ENCODE data around the gene ARMC5. TPM values are rescaled to one million over a fixed set of nuclear protein-coding genes. Genes with fewer than 3 reads are reported as not detected.
A peak's percentile ranks its signal among the peaks of the same experiment; 100 is the strongest.
"Not testable (repeated sequence)": the region's sequence is repeated elsewhere in the genome, so short reads cannot be mapped to it uniquely, and the experiment has no call there.

Gene ARMC5
- total and polyA plus RNA-seq, 10 of the 15 experiments (the other 5 are each of a cell fraction or from before 2014, with no cell fraction given): 0.06 to 13.2 (median 5.6) TPM

- 0% methylated on average over 3 of the region's 4 CpGs for WGBS (ENCODE audit: insufficient coverage, insufficient replicate concordance, low lambda C conversion rate, missing lambda C conversion rate)
- in situ Hi-C loops (cut with MboI): loop anchor here (25.0 kb wide), 1 partner anchor 452 kb away; the partner anchor contains the start of gene HSD3B7
- peak; percentile 81 for FAIRE-seq
- POLR2A ChIA-PET; H3K4me3 ChIP-seq; H3K27ac ChIP-seq (ENCODE audit: control insufficient read depth, insufficient read depth); H3K9ac ChIP-seq (ENCODE audit: control insufficient read depth, insufficient read depth, low read length); H3K27me3 ChIP-seq (replicated peaks in 1 of 2; ENCODE audit: control insufficient read depth in 2 of 2, insufficient read depth in 2 of 2, low read length in 1 of 2); H3K9me3 ChIP-seq (replicated peaks; ENCODE audit: control insufficient read depth, insufficient read depth, low read length); BruUV-seq (replicated peaks); H4K20me1 ChIP-seq (ENCODE audit: control insufficient read depth, insufficient read depth); H3K36me3 ChIP-seq (ENCODE audit: control insufficient read depth in 2 of 2, insufficient read depth in 2 of 2, low read length in 1 of 2); H2AFZ ChIP-seq (ENCODE audit: control insufficient read depth, low read depth, low read length); DNase-seq (ENCODE audit: low read depth, low spot score); H3K4me1 ChIP-seq (ENCODE audit: control insufficient read depth, insufficient read depth, low read length); H3K4me2 ChIP-seq (ENCODE audit: control insufficient read depth, insufficient read depth); intact Hi-C loops (cut with micrococcal nuclease; ENCODE audit: unreplicated experiment); H3K79me2 ChIP-seq (ENCODE audit: control insufficient read depth, insufficient read depth, low read length): not testable (repeated sequence)
- ChIA-PET SMC1A (ENCODE audit: uncharacterized antibody, unreplicated experiment) (interaction anchor here (0.9 to 5.5 kb wide), 7 partner anchors 9 to 295 kb away, joined by 3 to 31 read pairs (median 5); partner anchors contain the start of gene COX6A2), CTCF (interaction anchor here (1.0 to 5.7 kb wide), 5 partner anchors 8 to 297 kb away, joined by 3 to 45 read pairs (median 4); no protein-coding TSS in a partner anchor), RAD21 (ENCODE audit: unreplicated experiment) (interaction anchor here (0.9 to 1.9 kb wide), 5 partner anchors 10 to 94 kb away, joined by 3 to 5 read pairs (median 3); no protein-coding TSS in a partner anchor)
- TF ChIP-seq IKZF2 (IDR thresholded peaks at IDR 0.05) (0 out of 4 replicates have a peak, but pooled peaks of 1 of the 2 experiments have one; percentile 15), BHLHE40 (IDR thresholded peaks at IDR 0.05; ENCODE audit: borderline replicate concordance in 1 of 2, low read depth in 2 of 2, low read length in 1 of 2) (peak; percentile 54 to 68; a peak in 3 of 4 replicates), POU2F2 (IDR thresholded peaks at IDR 0.05; ENCODE audit: borderline replicate concordance, low read depth, low read length) (peak; percentile 81; the same call in 2 of the 3 replicates), RUNX3 (IDR thresholded peaks at IDR 0.05; ENCODE audit: low read length) (peak; percentile 72), NR2F1 (conservative IDR thresholded peaks at IDR 0.05) (peak; percentile 43; the same call in 1 of the 2 replicates)
- peak; percentile 27; the same call in 2 of the 3 replicates for ATAC-seq
Measured at GRCh38 chr16:31439023-31439422, 20.3 kb upstream of the ARMC5 start.

GRCh38 chr16:31439519-31439918, 19.8 kb upstream of the ARMC5 start:
- SMC1A ChIA-PET (ENCODE audit: uncharacterized antibody, unreplicated experiment): interaction anchor here (1.1 to 5.5 kb wide), 9 partner anchors 9 to 437 kb away, joined by 3 to 31 read pairs (median 4); partner anchors contain the start of gene COX6A2
- no peaks in the 10 kb centered on the region for H3K79me2 ChIP-seq (ENCODE audit: control insufficient read depth, insufficient read depth, low read length)
- DNase-seq (ENCODE audit: low read depth, low spot score) (no peak), ATAC-seq (no peak), FAIRE-seq (no peak)
- H3K36me3 ChIP-seq (ENCODE audit: control insufficient read depth in 2 of 2, insufficient read depth in 2 of 2, low read length in 1 of 2): no peaks in the 10 kb centered on the region
- BruUV-seq (replicated peaks): no TSS peak
- no peak overlapping the region for H3K9ac ChIP-seq (ENCODE audit: control insufficient read depth, insufficient read depth, low read length)
- no peaks in the 10 kb centered on the region for H3K27me3 ChIP-seq (replicated peaks in 1 of 2; ENCODE audit: control insufficient read depth in 2 of 2, insufficient read depth in 2 of 2, low read length in 1 of 2)
- in situ Hi-C loops (cut with MboI) (loop anchor here (25.0 kb wide), 1 partner anchor 452 kb away; the partner anchor contains the start of gene HSD3B7), intact Hi-C loops (cut with micrococcal nuclease; ENCODE audit: unreplicated experiment) (no loop called here)
- 46% methylated on average over 3 of the region's 3 CpGs for whole genome bisulfite sequencing (ENCODE audit: insufficient coverage, insufficient replicate concordance, low lambda C conversion rate, missing lambda C conversion rate)
- POLR2A ChIA-PET: no interaction called here
- H3K4me2 ChIP-seq (ENCODE audit: control insufficient read depth, insufficient read depth): no peak overlapping the region; the same call in 1 of the 2 replicates
- H3K4me1 ChIP-seq (ENCODE audit: control insufficient read depth, insufficient read depth, low read length): no peaks in the 10 kb centered on the region
- no peak overlapping the region for H2AFZ ChIP-seq (ENCODE audit: control insufficient read depth, low read depth, low read length)
- RAD21 ChIA-PET (ENCODE audit: unreplicated experiment): interaction anchor here (0.5 to 1.9 kb wide), 5 partner anchors 9 to 337 kb away, joined by 3 to 5 read pairs (median 4); no protein-coding TSS in a partner anchor
- H3K27ac ChIP-seq (ENCODE audit: control insufficient read depth, insufficient read depth): no peak overlapping the region
- no peaks in the 10 kb centered on the region for H3K9me3 ChIP-seq (replicated peaks; ENCODE audit: control insufficient read depth, insufficient read depth, low read length)
- no peaks in the 10 kb centered on the region for H4K20me1 ChIP-seq (ENCODE audit: control insufficient read depth, insufficient read depth)
- CTCF ChIA-PET: interaction anchor here (1.2 to 5.7 kb wide), 7 partner anchors 9 to 486 kb away, joined by 3 to 45 read pairs (median 5); no protein-coding TSS in a partner anchor
- no peak overlapping the region for H3K4me3 ChIP-seq
- TF ChIP-seq, protein P1, sequence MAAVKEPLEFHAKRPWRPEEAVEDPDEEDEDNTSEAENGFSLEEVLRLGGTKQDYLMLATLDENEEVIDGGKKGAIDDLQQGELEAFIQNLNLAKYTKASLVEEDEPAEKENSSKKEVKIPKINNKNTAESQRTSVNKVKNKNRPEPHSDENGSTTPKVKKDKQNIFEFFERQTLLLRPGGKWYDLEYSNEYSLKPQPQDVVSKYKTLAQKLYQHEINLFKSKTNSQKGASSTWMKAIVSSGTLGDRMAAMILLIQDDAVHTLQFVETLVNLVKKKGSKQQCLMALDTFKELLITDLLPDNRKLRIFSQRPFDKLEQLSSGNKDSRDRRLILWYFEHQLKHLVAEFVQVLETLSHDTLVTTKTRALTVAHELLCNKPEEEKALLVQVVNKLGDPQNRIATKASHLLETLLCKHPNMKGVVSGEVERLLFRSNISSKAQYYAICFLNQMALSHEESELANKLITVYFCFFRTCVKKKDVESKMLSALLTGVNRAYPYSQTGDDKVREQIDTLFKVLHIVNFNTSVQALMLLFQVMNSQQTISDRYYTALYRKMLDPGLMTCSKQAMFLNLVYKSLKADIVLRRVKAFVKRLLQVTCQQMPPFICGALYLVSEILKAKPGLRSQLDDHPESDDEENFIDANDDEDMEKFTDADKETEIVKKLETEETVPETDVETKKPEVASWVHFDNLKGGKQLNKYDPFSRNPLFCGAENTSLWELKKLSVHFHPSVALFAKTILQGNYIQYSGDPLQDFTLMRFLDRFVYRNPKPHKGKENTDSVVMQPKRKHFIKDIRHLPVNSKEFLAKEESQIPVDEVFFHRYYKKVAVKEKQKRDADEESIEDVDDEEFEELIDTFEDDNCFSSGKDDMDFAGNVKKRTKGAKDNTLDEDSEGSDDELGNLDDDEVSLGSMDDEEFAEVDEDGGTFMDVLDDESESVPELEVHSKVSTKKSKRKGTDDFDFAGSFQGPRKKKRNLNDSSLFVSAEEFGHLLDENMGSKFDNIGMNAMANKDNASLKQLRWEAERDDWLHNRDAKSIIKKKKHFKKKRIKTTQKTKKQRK (IDR thresholded peaks at IDR 0.05; ENCODE audit: low read depth, low read length): no peak
- TF ChIP-seq BCL11A (IDR thresholded peaks at IDR 0.05; ENCODE audit: low read depth, low read length) (no peak), CBX5 (IDR thresholded peaks at IDR 0.05; ENCODE audit: low read depth) (no peak), ZNF592 (IDR thresholded peaks at IDR 0.05) (no peak)

Measured in GM12878 (cell line).